CD4-positive, alpha-beta T cell treated with Interleukin-6 at 100 ng/mL for 8 hours (primary cell): ENCODE data around the gene FAM227A.
"Not testable (repeated sequence)": the region's sequence is repeated elsewhere in the genome, so short reads cannot be mapped to it uniquely, and the experiment has no call there.

ENCODE experiments used
- DNase-seq: peaks from one replicate; pipeline ENCODE4 v3.0.0-alpha.2; 2020; ENCODE audit warnings: mixed read lengths, low spot score

The FAM227A gene

DNA sequence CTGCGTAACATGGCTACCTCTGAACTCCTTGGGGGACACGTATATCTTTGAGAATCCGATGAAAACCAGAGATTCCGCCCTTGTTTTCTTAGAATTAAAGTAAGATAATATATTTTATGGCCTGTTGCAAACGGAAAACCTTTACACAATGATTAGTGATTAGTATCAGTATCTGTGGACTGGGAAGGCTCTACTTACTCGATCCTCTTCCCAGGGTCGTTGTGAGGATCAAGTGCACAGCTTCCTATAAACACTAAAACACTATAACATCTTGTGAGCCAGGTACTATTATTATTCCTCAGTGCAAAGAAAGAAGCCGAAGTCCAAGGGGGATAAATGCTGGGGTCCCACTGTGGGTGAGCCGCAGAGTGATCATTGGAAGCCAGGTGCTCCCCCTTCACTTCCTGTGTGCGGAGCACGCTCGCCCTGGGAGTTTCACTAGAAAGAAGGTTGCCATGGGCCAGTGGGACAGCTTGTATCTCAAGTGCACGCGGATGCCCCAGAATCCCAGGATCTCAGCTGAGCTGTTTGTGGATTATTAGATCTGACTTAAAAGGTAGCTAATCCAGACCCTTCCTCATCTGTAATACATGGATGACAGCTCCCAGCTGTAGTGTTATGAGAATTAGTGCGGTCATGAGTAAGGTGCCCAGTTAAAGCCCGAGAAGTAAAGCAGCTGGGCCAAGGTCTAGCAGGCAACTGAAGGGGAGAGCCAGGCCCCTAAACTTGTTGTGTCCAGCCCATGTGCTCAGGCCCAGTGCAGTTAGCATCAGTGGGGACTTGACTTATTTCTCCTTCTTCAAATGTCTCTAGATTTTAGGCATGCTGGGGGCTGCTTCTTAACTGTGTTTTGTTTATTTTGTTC lies 1.1 kb upstream of the FAM227A start:
- peak; percentile 16 for DNase-seq

DNA sequence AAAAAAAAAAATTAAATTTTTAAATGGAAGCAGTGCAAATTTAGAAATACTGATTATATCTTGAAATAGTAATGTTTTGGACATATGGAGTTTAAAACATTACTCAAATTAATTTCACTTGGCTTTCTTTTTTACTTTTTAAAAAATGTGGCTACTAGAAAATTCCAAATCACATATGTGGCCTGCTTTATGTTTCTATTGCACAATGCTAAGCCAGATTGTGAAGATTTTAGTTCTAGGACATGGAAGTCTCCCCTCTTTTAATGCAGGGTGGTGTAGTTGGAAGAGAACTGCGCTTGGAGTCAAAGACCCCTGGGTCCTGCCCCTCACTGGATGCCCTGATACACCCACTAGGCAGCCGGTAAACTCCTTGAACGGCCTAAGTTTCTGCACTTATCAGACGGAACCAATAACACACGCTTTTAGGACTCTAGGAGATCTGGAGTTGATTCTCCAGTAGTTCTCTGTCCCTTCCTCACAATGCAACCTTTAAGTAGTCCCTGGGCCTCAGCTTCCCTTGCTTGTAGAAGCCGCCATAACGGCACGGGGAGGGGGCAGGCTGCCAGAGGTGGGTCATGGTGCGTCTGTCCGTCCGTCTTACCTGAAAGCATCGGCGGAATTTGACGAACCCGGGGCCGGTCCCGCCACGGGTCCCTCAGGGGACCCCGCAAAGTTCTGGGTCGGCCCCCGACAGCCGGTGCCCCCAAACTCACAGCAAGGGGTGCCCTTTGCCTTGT lies 505 bp downstream of the FAM227A start:
- no peak for DNase-seq

DNA sequence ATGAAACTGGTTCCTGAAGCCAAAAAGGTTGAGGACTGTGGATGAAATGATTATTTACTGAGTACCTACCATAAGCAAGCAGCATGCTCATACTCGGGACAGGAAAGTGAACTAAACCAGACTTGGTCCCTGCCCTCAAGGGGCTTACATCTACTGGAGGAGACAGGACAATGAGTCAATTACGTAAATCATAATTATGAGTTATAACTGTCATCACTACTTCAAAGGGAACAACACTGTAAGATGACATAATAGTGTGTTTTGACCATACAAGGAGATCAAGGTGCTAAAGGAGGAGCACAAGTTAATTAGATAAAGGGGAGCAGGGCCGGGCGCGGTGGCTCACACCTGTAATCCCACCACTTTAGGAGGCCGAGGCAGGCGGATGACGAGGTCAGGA lies 2.5 kb downstream of the FAM227A start:
- no peak for DNase-seq

DNA sequence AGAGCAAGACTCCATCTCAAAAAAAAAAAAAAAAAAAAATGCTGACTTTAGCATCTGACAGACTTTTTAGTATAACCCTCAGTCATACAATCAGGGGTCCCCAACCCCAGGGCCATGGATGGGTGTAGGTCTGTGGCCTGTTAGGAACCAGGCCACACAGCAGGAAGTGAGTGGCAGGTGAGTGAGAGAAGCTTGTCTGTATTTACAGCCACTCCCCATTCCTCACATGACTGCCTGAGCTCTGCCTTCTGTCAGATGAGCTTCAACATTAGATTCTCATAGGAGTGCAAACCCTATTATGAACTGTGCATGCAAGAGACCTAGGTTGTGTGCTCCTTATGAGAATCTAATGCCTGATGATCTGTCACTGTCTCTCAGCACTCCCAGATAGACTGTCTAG lies 3.3 kb downstream of the FAM227A start:
- DNase-seq, result no peak

DNA sequence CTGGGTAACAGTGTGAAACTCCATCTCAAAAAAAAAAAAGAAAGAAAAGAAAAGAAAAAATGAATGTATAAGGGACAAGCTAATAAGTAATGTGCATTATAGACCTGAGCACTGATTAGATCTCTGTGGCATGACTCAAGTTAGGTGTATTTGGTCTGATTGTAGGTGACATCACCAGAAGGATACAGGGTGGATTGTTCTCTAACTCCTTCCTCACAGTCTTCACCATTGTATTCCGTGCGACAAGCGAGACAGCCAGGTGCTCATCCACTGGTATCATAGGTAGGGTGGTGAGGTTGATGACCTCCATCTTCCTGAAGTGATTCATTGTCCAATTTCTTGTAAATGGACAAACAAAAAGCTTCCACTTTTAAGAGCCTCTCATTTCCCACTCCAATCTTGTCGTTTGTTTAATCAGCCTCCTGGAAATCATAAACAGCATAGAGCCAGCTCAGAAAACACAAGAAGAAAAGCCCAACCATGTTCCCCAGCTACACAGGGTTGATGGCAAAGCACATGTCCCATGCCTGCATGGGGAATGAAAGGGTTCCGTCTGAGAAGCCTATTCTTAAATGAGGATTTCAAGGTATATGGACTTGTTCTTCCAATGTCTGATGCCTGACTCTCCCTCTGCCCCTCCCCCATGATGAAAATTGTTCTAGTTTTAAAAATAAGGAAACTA lies 6.2 kb downstream of the FAM227A start:
- DNase-seq, result no peak

DNA sequence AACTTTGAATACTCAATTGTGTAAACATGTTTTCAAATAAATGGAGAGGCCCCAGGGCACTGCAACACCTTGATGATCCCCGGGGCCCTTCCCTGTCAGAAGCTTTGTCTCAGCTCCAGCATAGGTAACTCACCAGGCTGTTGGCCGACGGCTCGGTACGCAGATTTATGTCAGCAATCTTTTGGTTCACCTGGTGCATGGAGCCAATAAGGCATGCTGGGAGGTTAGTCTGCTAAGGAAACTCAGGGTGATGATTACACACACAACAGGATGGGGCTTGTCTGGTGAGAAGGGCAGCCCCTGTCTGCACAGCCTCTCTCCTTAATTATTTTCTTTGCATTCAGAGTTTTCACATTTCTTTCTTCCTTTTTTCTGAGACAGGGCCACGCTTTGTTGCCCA lies 10.8 kb downstream of the FAM227A start:
- no peak for DNase-seq

DNA sequence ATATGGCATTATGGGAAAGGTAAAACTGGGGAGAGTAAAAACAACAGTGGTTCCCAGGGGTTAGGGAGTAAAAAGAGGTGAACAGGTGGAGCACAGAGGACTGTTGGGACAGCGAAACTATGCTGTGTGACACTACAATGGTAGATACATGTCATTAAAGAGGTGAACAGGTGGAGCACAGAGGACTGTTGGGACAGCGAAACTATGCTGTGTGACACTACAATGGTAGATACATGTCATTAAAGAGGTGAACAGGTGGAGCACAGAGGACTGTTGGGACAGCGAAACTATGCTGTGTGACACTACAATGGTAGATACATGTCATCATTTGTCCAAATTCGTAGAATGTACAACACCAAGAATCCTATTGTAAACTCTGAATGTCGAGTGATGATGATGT lies 11.9 kb downstream of the FAM227A start:
- not testable (repeated sequence) for DNase-seq

DNA sequence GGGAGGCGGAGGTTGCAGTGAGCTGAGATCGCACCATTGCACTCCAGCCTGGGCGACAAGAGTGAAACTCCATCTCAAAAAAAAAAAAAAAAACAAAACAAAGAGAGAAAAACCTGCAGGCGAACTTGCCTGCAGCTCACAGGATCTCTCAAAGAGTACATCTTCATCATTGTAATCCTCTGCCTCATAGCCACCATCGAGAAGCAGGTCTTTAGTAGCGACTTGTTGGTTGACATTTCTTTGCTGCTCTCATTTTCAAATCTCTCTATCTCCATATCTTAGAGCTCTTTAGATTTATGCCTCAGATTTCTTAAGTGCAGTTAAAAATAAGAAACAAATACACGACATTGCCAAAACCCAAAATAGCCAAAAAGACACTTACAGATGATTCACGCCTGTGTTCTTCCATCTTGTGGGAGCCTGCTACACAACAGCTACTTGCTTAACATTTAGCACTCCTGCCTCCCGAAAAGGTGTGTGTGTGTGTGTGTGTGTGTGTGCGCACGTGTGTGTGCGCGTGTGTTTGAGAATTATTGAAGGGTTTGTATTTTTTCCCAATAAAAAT lies 14.6 kb downstream of the FAM227A start:
- DNase-seq, result no peak

DNA sequence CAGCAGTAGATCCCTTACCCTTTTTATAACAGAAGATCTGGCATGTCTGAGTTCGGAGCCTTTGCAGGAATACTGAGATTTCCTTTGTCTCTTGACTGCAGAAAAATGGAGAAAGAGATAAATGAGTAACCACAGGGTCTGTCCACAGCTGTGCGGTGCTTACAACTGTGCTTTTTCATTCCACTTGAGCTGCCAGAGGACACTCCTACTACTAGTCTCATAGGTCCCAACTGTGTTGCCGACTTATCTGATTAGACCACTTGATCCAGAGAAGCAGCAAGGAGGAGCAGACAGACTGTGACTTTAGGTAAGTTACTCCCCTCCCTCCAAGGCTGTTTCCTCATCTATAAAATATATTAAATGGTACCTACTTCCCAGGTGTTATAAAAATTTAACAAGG lies 17.5 kb downstream of the FAM227A start:
- DNase-seq, result no peak

DNA sequence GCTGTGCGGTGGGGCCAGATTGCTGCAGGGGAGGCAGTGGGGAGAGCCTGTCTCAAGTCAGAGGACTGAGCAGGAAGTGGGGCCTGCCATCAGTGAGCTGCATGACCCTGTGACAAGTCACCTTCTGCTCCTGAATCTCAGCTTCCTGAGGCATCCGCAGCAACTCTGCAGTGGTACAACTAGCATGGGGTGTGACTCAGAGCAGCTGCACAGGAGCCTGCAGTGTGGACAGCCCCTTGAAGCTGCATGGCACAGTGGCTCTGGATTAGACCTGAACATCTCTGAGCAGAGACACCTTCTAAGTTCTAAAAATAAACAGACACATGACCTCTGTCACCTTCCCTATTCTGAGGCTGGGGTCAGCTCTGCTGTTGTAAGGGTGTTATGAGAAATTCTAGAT lies 18.0 kb downstream of the FAM227A start:
- no peak for DNase-seq

DNA sequence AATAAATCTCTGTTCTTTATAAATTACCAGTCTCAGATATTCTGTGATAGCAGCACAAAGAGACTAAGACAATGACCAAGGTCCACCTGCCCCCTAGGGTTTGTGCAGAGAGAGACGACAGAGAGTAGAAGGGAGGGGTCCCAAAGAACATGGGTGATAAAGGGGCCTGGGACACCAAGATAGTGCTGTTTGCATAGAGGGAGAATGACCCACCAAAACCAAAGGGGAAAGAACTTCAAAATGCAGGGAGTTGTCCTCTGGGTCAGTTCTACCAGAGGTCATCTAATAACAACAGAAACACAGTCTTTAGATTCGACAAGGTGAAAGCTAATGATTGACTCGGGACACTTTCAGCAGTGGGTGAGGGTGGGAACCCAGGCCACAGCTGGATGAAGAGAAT lies 23.7 kb downstream of the FAM227A start:
- DNase-seq, result no peak

DNA sequence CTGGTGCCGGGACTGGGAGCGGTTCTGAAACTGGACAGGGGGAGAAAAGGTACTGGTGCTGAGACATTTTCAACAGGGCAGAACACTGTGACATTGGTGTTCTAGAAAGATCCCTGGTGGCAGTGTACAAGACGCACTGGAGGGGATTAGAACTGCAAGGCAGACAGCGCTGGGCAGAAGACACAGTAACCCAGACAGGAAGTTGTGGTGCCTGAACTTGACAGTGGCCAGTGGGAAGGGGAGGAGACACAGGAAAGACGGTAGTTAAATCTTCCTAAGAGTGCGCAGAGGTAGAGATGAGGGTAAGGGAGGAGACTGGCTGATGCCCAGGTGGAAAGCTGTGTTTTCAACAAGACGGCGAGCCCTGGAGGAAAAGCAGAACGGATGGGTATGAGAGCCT lies 24.5 kb downstream of the FAM227A start:
- DNase-seq, result no peak

DNA sequence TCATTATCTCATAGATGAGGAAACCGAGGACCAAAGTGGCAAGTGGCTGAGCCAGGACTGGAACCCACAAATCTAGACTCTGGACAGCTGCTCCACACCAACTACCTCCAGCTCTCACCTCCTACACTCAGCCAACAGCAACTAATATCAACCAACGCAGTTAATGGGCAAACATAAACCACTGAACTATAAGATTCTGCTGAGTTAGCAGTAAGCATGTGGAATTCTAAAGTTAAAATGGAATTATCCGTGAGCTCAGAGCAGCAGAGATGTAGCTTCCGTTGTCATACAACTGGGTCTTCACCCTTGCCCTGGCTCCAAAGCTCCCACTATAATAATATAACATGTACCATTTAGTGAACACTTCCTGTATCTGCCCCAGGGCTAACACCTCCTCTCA lies 27.1 kb downstream of the FAM227A start:
- no peak for DNase-seq

DNA sequence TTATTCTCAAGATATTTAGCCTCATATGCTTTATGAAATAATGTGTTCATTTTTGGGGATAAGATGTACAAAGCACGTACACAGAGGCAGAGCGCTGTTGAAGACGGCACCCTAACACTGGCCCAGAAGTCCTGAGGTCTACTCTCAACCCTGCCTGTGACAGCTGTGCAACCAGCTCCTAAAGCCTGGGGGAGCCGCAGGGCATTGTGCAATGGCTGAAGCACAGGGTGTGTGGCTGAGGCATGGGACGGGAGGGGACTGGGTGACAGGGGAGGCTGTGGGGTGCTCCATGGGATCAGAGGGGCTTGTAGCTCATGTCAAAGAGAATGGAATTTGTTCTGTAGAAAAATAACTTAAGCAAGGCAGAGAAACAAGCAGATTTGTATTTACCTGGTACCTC lies 27.7 kb downstream of the FAM227A start:
- no peak for DNase-seq

DNA sequence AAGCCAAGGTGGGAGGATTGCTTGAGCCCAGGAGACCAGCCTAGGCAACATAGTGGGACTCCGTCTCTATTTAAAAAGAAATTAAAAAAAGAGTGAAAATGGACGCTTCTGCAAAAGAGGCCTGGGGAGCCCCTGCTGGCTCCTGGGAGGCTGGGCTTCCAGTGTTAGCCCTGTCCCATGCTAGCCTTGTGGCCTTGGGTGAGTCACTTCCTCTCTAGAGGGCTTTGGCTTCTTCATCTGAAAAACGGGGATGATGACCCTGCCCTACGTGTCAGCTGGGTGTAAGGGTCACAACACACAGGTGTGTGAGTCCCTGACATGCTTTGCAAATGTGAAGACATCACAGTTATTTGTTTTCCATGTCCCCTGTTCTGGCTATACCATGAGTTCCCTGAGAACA lies 32.8 kb downstream of the FAM227A start:
- DNase-seq, result no peak

DNA sequence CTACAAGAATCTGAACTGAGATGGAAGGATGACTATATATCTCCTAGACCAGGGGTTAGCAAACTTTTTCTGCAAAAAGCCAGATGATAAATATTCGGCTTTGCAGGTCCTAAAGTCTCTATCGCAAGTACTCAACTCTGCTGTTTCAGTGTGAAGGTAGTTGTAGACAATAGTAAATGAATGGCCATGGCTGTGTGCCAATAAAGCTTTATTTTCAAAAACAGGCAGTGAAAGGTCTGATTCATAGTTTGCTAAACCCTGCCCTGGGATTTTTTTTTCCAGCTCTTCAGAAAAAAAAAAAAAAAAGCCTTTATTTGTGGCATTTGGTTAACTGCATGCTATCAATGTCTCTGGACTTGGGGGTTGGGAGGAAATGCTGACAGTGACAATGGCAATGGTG lies 37.5 kb downstream of the FAM227A start:
- no peak for DNase-seq

DNA sequence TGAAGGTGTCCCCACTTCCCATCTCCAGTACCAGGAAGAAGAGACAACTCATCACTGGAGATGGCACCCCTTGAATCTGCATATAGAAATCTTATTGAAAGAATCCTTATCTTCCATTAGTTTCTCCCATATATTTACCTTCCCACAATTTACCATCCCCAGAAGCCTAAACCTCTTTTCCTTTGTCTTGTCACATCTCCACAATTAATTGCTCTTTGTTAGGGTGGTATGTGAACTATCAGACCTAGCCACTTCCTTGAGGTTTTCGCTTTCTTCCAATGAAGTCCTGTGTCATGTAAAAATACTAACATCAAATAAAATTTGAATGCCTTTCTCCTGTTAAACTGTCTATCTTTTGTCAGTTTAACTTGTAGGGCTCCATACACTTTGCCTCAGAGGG lies 37.9 kb downstream of the FAM227A start:
- DNase-seq, result no peak

DNA sequence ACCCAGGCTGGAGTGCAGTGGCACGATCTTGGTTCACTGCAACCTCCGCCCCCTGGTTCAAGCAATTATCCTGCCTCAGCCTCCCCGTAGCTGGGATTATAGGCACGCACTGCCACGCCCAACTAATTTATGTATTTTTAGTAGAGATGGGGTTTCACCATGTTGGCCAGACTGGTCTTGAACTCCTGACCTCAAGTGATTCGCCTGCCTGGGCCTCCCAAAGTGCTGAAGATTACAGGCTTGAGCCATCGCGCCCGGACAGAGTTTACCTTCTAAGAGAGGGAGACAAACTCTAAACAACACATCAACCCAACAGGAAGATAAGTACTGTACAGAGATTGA lies 41.2 kb downstream of the FAM227A start:
- DNase-seq, result not testable (repeated sequence)

DNA sequence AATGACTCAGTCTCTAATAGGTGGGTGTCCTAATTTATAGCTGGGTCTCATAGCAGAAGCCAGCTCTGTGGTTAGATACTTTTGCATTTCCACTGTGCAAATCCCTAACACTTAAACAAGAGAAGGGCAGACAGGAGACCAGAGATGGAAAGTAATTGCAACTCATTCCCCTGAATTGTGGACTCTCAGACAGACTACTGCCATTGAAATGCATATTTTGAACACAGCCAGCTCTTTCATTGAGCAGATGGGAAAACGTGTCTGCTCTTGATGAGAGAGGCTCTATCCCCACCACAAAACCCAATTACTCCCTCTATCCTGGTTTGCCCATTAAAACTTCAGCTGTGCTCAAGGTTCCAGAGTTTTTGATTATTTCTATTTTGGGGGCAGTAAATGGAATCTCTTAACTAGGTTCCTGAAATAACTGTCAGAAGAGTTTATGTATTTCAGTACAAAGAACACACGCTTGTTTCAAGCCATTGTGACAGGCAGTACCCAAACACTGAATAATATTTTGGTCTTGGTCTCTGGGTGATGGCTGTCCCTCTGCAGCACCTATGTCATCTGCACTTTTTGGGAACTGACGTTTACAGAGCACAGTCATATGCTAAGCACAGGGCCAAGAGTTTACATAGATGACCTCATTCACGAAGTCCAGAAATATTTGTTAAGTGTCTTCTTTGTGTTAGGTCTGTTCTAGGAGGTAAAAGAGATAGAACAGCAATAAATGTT lies 41.7 kb downstream of the FAM227A start:
- no peak for DNase-seq

DNA sequence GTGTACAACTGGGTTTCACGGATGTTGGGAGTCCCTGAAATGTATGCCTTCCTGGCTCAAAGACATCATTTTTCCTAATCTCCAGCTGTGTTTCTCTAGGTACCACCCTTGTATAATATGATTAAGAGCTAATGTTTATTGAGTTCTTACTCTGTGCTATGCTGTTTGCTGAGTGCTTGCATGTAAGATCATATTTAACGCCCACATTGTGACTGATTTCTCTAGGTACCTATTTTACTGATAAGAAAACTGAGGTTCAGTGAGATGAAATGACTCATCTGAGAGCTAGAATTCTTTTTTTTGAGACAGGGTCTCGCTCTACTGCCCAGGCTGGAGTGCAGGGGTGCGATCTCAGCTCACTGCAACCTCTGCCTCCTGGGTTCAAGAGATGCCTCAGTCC lies 42.6 kb downstream of the FAM227A start:
- no peak for DNase-seq

DNA sequence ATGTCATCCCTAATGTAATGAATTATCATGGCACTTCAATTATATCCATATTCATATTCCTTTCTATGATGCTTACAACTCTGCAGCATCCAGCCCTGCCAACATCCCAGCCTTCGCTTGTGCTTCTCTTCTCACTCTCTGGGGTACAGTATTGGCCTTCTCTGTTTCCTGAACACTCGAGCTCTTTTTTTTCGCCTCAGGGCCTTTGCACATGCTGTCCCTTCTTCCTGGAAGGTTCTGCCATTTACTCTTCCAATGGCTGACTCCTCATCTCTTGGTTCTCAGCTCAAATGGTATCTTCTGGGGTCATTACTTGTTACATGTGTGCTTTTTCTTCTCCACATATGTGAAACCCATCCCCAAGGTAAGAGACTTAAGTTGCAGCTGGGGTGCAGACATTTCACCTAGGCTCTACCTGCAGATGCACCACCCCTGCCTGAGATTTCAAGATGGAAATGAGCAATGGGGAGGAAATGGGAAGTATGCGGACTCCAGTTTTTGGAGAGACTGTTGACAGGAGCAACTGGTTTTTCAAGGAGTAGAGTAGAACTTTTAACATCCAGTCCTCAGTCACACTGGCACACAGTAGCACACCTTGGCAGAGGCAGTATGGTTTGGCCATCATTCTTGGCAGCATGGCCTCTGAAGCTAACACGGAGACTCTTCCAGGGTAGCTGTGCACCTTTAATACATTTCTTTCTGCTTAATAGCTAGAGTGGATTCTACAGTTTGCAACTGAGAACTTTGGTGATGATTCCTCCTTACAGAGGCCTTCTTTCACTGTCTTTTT lies 43.8 kb downstream of the FAM227A start:
- DNase-seq, result no peak
